ENCODE results near the gene PDE4D. TPM values are rescaled to one million over a fixed set of nuclear protein-coding genes. Genes with fewer than 3 reads are reported as not detected.

Gene PDE4D
- total RNA-seq (ENCODE audit: low replicate concordance), result 2.0 and 2.3 TPM in 2 replicates

GRCh38 chr5:59893429-59894227 is at the start of gene PDE4D:
TSS of gene PDE4D (minus strand) at chr5:59893726.
- TF ChIP-seq EZH2 (IDR thresholded peaks at IDR 0.05) (peak; percentile 54), EZH2phosphoT487 (IDR thresholded peaks at IDR 0.05) (no peak), CTCF (IDR thresholded peaks at IDR 0.05) (no peak)
- Histone ChIP-seq H3F3A (ENCODE audit: low read depth) (peaks cover 3% of the 10 kb centered on the region), H3K27me3 (peaks cover 82% of the 10 kb centered on the region), H2AFZ (replicated peaks) (no peak within 1 kb of the TSS), H3K36me3 (no peaks in the 10 kb centered on the region), H3K79me2 (ENCODE audit: low read depth) (no peaks in the 10 kb centered on the region), H3K4me1 (no peaks in the 10 kb centered on the region), H4K20me1 (ENCODE audit: low read depth) (peaks cover 21% of the 10 kb centered on the region), H3K4me2 (peak within 1 kb of the TSS; percentile 87), H3K9ac (no peak within 1 kb of the TSS), H3K27ac (no peak within 1 kb of the TSS), H3K4me3 (peak within 1 kb of the TSS; percentile 53), H3K9me3 (ENCODE audit: low read depth) (no peaks in the 10 kb centered on the region)
- H3K4me3 Mint-ChIP-seq, result peak within 1 kb of the TSS; percentile 89
- no peaks in the 10 kb centered on the region for H3K36me3 Mint-ChIP-seq
- peak; percentile 94 for DNase-seq (ENCODE audit: low spot score)
- H3K27me3 Mint-ChIP-seq (ENCODE audit: insufficient read depth, low read depth), result peaks cover 34% of the 10 kb centered on the region
- no peak within 1 kb of the TSS for H3K27ac Mint-ChIP-seq
- H3K4me1 Mint-ChIP-seq, result peaks cover 18% of the 10 kb centered on the region
- no peaks in the 10 kb centered on the region for H3K9me3 Mint-ChIP-seq

- H3K27ac Mint-ChIP-seq, result no peak overlapping the region
- no peaks in the 10 kb centered on the region for H4K20me1 ChIP-seq (ENCODE audit: low read depth)
- no peak overlapping the region for H3K27ac ChIP-seq
- no peak overlapping the region for H2AFZ ChIP-seq (replicated peaks)
- no peaks in the 10 kb centered on the region for H3K9me3 Mint-ChIP-seq
- TF ChIP-seq EZH2 (IDR thresholded peaks at IDR 0.05), result no peak
- no peak for TF ChIP-seq CTCF (IDR thresholded peaks at IDR 0.05)
- no peak for TF ChIP-seq EZH2phosphoT487 (IDR thresholded peaks at IDR 0.05)
- H3K4me2 ChIP-seq, result no peak overlapping the region
- H3K4me3 ChIP-seq, result no peak overlapping the region
- no peaks in the 10 kb centered on the region for H3K79me2 ChIP-seq (ENCODE audit: low read depth)
- H3K4me1 ChIP-seq, result no peaks in the 10 kb centered on the region
- no peak for DNase-seq (ENCODE audit: low spot score)
- no peaks in the 10 kb centered on the region for H3K27me3 ChIP-seq
- H3K9me3 ChIP-seq (ENCODE audit: low read depth), result no peaks in the 10 kb centered on the region
- H3F3A ChIP-seq (ENCODE audit: low read depth), result no peaks in the 10 kb centered on the region
- no peaks in the 10 kb centered on the region for H3K36me3 ChIP-seq
- no peaks in the 10 kb centered on the region for H3K27me3 Mint-ChIP-seq (ENCODE audit: insufficient read depth, low read depth)
- H3K36me3 Mint-ChIP-seq, result no peaks in the 10 kb centered on the region
- H3K4me3 Mint-ChIP-seq, result no peak overlapping the region
- no peaks in the 10 kb centered on the region for H3K4me1 Mint-ChIP-seq
- H3K9ac ChIP-seq, result no peak overlapping the region
Measured at GRCh38 chr5:59937633-59938032, 44.1 kb upstream of the PDE4D start.

- H3K27ac Mint-ChIP-seq, result no peak overlapping the region
- no peaks in the 10 kb centered on the region for H3K9me3 Mint-ChIP-seq
- no peak overlapping the region for H3K27ac ChIP-seq
- H3K36me3 ChIP-seq, result no peaks in the 10 kb centered on the region
- H3K4me1 ChIP-seq, result no peaks in the 10 kb centered on the region
- no peaks in the 10 kb centered on the region for H3K4me1 Mint-ChIP-seq
- H3K4me3 ChIP-seq, result no peak overlapping the region
- H3K4me3 Mint-ChIP-seq, result no peak overlapping the region
- no peaks in the 10 kb centered on the region for H3K9me3 ChIP-seq (ENCODE audit: low read depth)
- H3K36me3 Mint-ChIP-seq, result no peaks in the 10 kb centered on the region
- H3K27me3 Mint-ChIP-seq (ENCODE audit: insufficient read depth, low read depth), result peaks cover 4% of the 10 kb centered on the region
- H4K20me1 ChIP-seq (ENCODE audit: low read depth), result no peaks in the 10 kb centered on the region
- TF ChIP-seq EZH2 (IDR thresholded peaks at IDR 0.05), result no peak
- no peak for TF ChIP-seq EZH2phosphoT487 (IDR thresholded peaks at IDR 0.05)
- TF ChIP-seq CTCF (IDR thresholded peaks at IDR 0.05), result peak; percentile 20
- H3F3A ChIP-seq (ENCODE audit: low read depth), result no peaks in the 10 kb centered on the region
- no peak overlapping the region for H2AFZ ChIP-seq (replicated peaks)
- no peak overlapping the region for H3K9ac ChIP-seq
- no peaks in the 10 kb centered on the region for H3K79me2 ChIP-seq (ENCODE audit: low read depth)
- DNase-seq (ENCODE audit: low spot score), result peak; percentile 4
- H3K27me3 ChIP-seq, result no peaks in the 10 kb centered on the region
- H3K4me2 ChIP-seq, result no peak overlapping the region
Measured at GRCh38 chr5:59923465-59923864, 29.9 kb upstream of the PDE4D start.

Data from neural progenitor cell (in vitro differentiated cells).